ENCODE data around the gene CCDC154.
A peak's percentile ranks its signal among the peaks of the same experiment; 100 is the strongest.

CCDC154 gene

GRCh38 chr16:1434644-1435592 is 9.4 kb downstream of the CCDC154 start:
- DNase-seq = no peak

- no peak for DNase-seq
Observed at GRCh38 chr16:1433756-1434155, 10.6 kb downstream of the CCDC154 start.

- no peak for DNase-seq
Observed at GRCh38 chr16:1433263-1433560, 11.1 kb downstream of the CCDC154 start.

- no peak for DNase-seq
Observed at GRCh38 chr16:1432388-1433262, 11.7 kb downstream of the CCDC154 start.

- DNase-seq = no peak
Observed at GRCh38 chr16:1431497-1432270, 12.7 kb downstream of the CCDC154 start.

- DNase-seq = no peak
Observed at GRCh38 chr16:1430759-1431496, 13.4 kb downstream of the CCDC154 start, which contains the start of gene PERCC1. PERCC1 (plus strand) TSS chr16:1431078; CDS start chr16:1432594, 1,516 bp downstream.

- DNase-seq = no peak
Observed at GRCh38 chr16:1430214-1430758, 14.1 kb downstream of the CCDC154 start.

- DNase-seq = no peak
Observed at GRCh38 chr16:1429631-1430030, 14.7 kb downstream of the CCDC154 start.

GRCh38 chr16:1429012-1429411 is 15.3 kb downstream of the CCDC154 start:
- no peak for DNase-seq

- peak; percentile 22 to 24 for DNase-seq
Observed at GRCh38 chr16:1428511-1428910, 15.8 kb downstream of the CCDC154 start.

- no peak for DNase-seq
Observed at GRCh38 chr16:1427473-1428461, 16.6 kb downstream of the CCDC154 start.

- DNase-seq = no peak
Observed at GRCh38 chr16:1426734-1427471, 17.5 kb downstream of the CCDC154 start.

GRCh38 chr16:1425616-1426370 is 18.6 kb downstream of the CCDC154 start:
- DNase-seq = no peak

GRCh38 chr16:1424028-1424427 is 20.3 kb downstream of the CCDC154 start:
- no peak for DNase-seq

GRCh38 chr16:1422076-1422475 is 22.3 kb downstream of the CCDC154 start:
- DNase-seq = no peak

GRCh38 chr16:1420111-1420539 is 24.2 kb downstream of the CCDC154 start:
- no peak for DNase-seq

GRCh38 chr16:1416521-1416941 is 27.8 kb downstream of the CCDC154 start:
- no peak for DNase-seq

- peak; percentile 79 to 80 for DNase-seq
Observed at GRCh38 chr16:1414532-1415260, 29.7 kb downstream of the CCDC154 start, which contains the start of gene UNKL. UNKL (minus strand) TSS chr16:1414704; CDS start chr16:1414691, 13 bp downstream.

All from activated CD4-positive, alpha-beta T cell treated with anti-CD3 and anti-CD28 coated beads for 4 hours (primary cell).